NT2/D1 (cell line): ENCODE data around the gene PCDH10.

Source experiments
- SUZ12 ChIP-seq: IDR thresholded peaks from 2 replicates; pipeline ENCODE4 v1.6.1; 2011; ENCODE audit not compliant: insufficient read length, insufficient read depth; ENCODE audit errors: extremely low read depth
- YY1 ChIP-seq: IDR thresholded peaks from 2 replicates; pipeline ENCODE4 v1.6.1; 2011; ENCODE audit not compliant: insufficient read length, insufficient read depth

GRCh38 chr4:133188433-133189146, 39.5 kb downstream of the PCDH10 start:
- TF ChIP-seq YY1 (no peak), SUZ12 (no peak)
